SK-N-SH treated with all-trans-retinoic acid at 6 μM for 48 hours (cell line): ENCODE measurements around the gene DNAH1.

Experiments
- ATAC-seq: fragments of 200-7000 bp; cut with Tn5 transposase; 3 replicates; pipeline ENCODE4 v1.9.1; 2020; ENCODE audit warnings: mild to moderate bottlenecking, moderate library complexity
- ARNTL ChIP-seq: fragments of 450-650 bp; formaldehyde crosslinking; IDR thresholded peaks from 2 replicates; pipeline ENCODE4 v1.5.0; 2020; ENCODE audit warnings: low read depth, mild to moderate bottlenecking, moderate library complexity, borderline replicate concordance
- BACH2 ChIP-seq: fragments of 250-450 bp; sonication (Bioruptor Pico); IDR thresholded peaks from 2 replicates; pipeline ENCODE4 v1.9.0; 2021; ENCODE audit warnings: mild to moderate bottlenecking, borderline replicate concordance
- CSDC2 ChIP-seq: fragments of 250-450 bp; sonication (Bioruptor Pico); IDR thresholded peaks from 2 replicates; pipeline ENCODE4 v1.5.0; 2020; ENCODE audit warnings: mild to moderate bottlenecking, moderate library complexity
- ESRRG ChIP-seq: fragments of 250-450 bp; sonication (Bioruptor Pico); IDR thresholded peaks from 2 replicates; pipeline ENCODE4 v1.6.1; 2021; ENCODE audit warnings: mild to moderate bottlenecking
- GLIS3 ChIP-seq: fragments of 250-450 bp; sonication (Bioruptor Pico); IDR thresholded peaks from 2 replicates; pipeline ENCODE4 v1.5.0; 2020; ENCODE audit warnings: mild to moderate bottlenecking, moderate library complexity
- ISL1 ChIP-seq: fragments of 250-450 bp; sonication (Bioruptor Pico); IDR thresholded peaks from 2 replicates; pipeline ENCODE4 v2.1.2; 2022; ENCODE audit warnings: mild to moderate bottlenecking, moderate library complexity
- OSR1 ChIP-seq: fragments of 250-450 bp; sonication (Bioruptor Pico); IDR thresholded peaks from 2 replicates; pipeline ENCODE4 v1.8.0; 2022; ENCODE audit warnings: moderate library complexity, mild to moderate bottlenecking, inconsistent platforms
- PPARA ChIP-seq: fragments of 250-450 bp; sonication (Bioruptor Pico); IDR thresholded peaks from 2 replicates; pipeline ENCODE4 v1.5.0; 2020; ENCODE audit warnings: mild to moderate bottlenecking, borderline replicate concordance
- RARB ChIP-seq: fragments of 250-450 bp; sonication (Bioruptor Pico); IDR thresholded peaks from 2 replicates; pipeline ENCODE4 v1.8.0; 2021; ENCODE audit warnings: mild to moderate bottlenecking, moderate library complexity
- SNAI2 ChIP-seq: fragments of 250-450 bp; sonication (Bioruptor Pico); IDR thresholded peaks from 2 replicates; pipeline ENCODE4 v1.5.0; 2020; ENCODE audit warnings: mild to moderate bottlenecking, moderate library complexity
- TCF4 ChIP-seq: fragments of 250-450 bp; sonication (Bioruptor Pico); IDR thresholded peaks from 2 replicates; pipeline ENCODE4 v1.8.0; 2021; ENCODE audit warnings: mild to moderate bottlenecking, moderate library complexity, borderline replicate concordance
- TOX ChIP-seq: fragments of 250-450 bp; sonication (Bioruptor Pico); IDR thresholded peaks from 2 replicates; pipeline ENCODE4 v1.8.0; 2021; ENCODE audit warnings: mild to moderate bottlenecking, moderate library complexity, borderline replicate concordance
- ZC3H10 ChIP-seq: fragments of 250-450 bp; sonication (Bioruptor Pico); IDR thresholded peaks from 2 replicates; pipeline ENCODE4 v1.5.1; 2021; ENCODE audit warnings: mild to moderate bottlenecking, moderate library complexity
- ZFP3 ChIP-seq: fragments of 250-450 bp; sonication (Bioruptor Pico); IDR thresholded peaks from 2 replicates; pipeline ENCODE4 v1.5.0; 2020; ENCODE audit warnings: mild to moderate bottlenecking, moderate library complexity
- ZFP30 ChIP-seq: fragments of 450-650 bp; formaldehyde crosslinking; IDR thresholded peaks from 2 replicates; pipeline ENCODE4 v1.5.0; 2022; ENCODE audit warnings: mild to moderate bottlenecking, moderate library complexity
- ZNF565 ChIP-seq: fragments of 450-650 bp; formaldehyde crosslinking; conservative IDR thresholded peaks from 2 replicates; pipeline ENCODE4 v1.5.0; 2020; ENCODE audit warnings: low read depth, mild to moderate bottlenecking, moderate library complexity
- ZNF70 ChIP-seq: fragments of 450-650 bp; formaldehyde crosslinking; IDR thresholded peaks from 2 replicates; pipeline ENCODE4 v1.5.0; 2020; ENCODE audit warnings: mild to moderate bottlenecking, moderate library complexity
- ZNF8 ChIP-seq: fragments of 450-650 bp; formaldehyde crosslinking; IDR thresholded peaks from 2 replicates; pipeline ENCODE4 v1.5.0; 2020; ENCODE audit warnings: mild to moderate bottlenecking, moderate library complexity
- TF ChIP-seq, protein P1 (sequence below): fragments of 250-450 bp; sonication (Bioruptor Pico); IDR thresholded peaks from 2 replicates; pipeline ENCODE4 v1.5.1; 2021; ENCODE audit warnings: mild to moderate bottlenecking, moderate library complexity
- TF ChIP-seq, protein P2 (sequence below): fragments of 250-450 bp; sonication (Bioruptor Pico); IDR thresholded peaks from 2 replicates; pipeline ENCODE4 v1.8.0; 2021; ENCODE audit warnings: low read depth, mild to moderate bottlenecking, moderate library complexity, borderline replicate concordance

The DNAH1 gene

DNA sequence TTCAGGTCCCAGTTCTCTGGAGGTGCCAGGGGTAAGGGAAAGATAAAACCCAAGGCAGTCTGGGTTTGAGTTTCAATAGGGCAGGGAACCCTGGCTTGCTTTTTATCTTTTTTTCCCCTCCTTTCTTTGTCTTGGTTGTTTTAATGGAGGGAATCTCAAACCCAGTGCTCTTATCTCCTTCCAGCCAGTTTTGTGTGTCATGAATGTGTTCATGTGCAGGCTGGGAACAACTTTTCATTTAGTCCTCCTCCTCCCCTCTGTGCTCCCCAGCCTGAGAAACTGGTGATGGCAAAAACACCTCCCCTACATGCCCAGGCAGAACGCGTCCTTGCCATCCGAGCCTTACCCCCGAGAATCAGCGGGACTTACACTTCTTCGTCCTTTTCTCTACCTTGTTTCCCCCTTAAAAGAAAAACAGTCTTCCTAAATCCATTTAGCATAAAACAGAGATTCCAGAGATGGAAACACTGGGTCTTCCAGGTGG, 117.9 kb downstream of the DNAH1 start:
- TF ChIP-seq OSR1 (CRISPR knock-in tag) = no peak
- TF ChIP-seq GLIS3 (CRISPR knock-in tag) = no peak
- TF ChIP-seq ZNF565 = no peak
- no peak for TF ChIP-seq ZFP3 (CRISPR knock-in tag)
- TF ChIP-seq PPARA (CRISPR knock-in tag) = no peak
- no peak for TF ChIP-seq ARNTL (CRISPR knock-in tag)
- TF ChIP-seq ZC3H10 = no peak
- TF ChIP-seq CSDC2 = no peak
- no peak for TF ChIP-seq ZNF8 (CRISPR knock-in tag)
- TF ChIP-seq, protein P1, sequence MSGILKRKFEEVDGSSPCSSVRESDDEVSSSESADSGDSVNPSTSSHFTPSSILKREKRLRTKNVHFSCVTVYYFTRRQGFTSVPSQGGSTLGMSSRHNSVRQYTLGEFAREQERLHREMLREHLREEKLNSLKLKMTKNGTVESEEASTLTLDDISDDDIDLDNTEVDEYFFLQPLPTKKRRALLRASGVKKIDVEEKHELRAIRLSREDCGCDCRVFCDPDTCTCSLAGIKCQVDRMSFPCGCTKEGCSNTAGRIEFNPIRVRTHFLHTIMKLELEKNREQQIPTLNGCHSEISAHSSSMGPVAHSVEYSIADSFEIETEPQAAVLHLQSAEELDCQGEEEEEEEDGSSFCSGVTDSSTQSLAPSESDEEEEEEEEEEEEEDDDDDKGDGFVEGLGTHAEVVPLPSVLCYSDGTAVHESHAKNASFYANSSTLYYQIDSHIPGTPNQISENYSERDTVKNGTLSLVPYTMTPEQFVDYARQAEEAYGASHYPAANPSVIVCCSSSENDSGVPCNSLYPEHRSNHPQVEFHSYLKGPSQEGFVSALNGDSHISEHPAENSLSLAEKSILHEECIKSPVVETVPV (CRISPR knock-in tag) = no peak
- TF ChIP-seq, protein P2, sequence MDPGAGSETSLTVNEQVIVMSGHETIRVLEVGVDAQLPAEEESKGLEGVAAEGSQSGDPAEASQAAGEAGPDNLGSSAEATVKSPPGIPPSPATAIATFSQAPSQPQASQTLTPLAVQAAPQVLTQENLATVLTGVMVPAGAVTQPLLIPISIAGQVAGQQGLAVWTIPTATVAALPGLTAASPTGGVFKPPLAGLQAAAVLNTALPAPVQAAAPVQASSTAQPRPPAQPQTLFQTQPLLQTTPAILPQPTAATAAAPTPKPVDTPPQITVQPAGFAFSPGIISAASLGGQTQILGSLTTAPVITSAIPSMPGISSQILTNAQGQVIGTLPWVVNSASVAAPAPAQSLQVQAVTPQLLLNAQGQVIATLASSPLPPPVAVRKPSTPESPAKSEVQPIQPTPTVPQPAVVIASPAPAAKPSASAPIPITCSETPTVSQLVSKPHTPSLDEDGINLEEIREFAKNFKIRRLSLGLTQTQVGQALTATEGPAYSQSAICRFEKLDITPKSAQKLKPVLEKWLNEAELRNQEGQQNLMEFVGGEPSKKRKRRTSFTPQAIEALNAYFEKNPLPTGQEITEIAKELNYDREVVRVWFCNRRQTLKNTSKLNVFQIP = no peak
- TF ChIP-seq BACH2 (CRISPR knock-in tag) = no peak
- TF ChIP-seq RARB (CRISPR knock-in tag) = no peak
- ATAC-seq = no peak

DNA sequence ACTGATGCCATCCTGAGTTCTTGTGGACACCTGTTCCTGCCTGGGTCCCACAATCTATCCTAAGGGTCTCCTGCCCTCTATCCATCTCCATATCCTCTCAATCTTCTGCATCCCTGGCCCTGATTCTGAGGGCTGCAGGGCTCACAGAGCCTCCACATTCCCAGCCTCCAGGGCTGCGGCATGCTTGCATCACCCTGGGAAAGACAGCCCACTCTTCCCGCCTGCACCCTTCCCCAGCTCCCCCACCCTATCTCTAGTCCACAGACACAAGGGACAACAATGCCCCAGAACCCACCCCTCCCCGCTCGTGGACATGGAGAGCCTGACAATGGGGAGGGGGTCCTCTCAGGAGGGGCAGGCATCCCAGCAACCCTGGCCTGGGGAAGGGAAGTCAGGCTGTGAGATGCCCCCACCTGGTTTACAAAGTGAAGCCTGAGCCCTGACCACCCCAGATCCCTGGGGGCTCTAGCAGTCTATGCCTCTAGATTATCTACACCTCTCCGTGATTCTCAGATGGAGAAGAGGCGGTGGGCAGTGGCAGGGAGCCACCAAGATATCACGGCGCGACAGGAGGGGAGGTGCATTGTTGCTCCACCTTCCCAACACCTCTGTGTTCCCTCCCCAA, 118.5 kb downstream of the DNAH1 start:
- no peak for ATAC-seq
- no peak for TF ChIP-seq CSDC2
- TF ChIP-seq, protein P2 = no peak
- TF ChIP-seq ZNF565 = no peak
- TF ChIP-seq TCF4 = no peak
- no peak for TF ChIP-seq ARNTL (CRISPR knock-in tag)
- no peak for TF ChIP-seq ZFP3 (CRISPR knock-in tag)
- no peak for TF ChIP-seq ZNF70 (CRISPR knock-in tag)
- no peak for TF ChIP-seq SNAI2 (CRISPR knock-in tag)
- no peak for TF ChIP-seq ZFP30
- no peak for TF ChIP-seq ESRRG
- no peak for TF ChIP-seq PPARA (CRISPR knock-in tag)
- no peak for TF ChIP-seq ISL1 (CRISPR knock-in tag)
- no peak for TF ChIP-seq RARB (CRISPR knock-in tag)
- no peak for TF ChIP-seq OSR1 (CRISPR knock-in tag)
- no peak for TF ChIP-seq TOX (CRISPR knock-in tag)
- no peak for TF ChIP-seq ZC3H10
- no peak for TF ChIP-seq BACH2 (CRISPR knock-in tag)
- TF ChIP-seq GLIS3 (CRISPR knock-in tag) = no peak

DNA sequence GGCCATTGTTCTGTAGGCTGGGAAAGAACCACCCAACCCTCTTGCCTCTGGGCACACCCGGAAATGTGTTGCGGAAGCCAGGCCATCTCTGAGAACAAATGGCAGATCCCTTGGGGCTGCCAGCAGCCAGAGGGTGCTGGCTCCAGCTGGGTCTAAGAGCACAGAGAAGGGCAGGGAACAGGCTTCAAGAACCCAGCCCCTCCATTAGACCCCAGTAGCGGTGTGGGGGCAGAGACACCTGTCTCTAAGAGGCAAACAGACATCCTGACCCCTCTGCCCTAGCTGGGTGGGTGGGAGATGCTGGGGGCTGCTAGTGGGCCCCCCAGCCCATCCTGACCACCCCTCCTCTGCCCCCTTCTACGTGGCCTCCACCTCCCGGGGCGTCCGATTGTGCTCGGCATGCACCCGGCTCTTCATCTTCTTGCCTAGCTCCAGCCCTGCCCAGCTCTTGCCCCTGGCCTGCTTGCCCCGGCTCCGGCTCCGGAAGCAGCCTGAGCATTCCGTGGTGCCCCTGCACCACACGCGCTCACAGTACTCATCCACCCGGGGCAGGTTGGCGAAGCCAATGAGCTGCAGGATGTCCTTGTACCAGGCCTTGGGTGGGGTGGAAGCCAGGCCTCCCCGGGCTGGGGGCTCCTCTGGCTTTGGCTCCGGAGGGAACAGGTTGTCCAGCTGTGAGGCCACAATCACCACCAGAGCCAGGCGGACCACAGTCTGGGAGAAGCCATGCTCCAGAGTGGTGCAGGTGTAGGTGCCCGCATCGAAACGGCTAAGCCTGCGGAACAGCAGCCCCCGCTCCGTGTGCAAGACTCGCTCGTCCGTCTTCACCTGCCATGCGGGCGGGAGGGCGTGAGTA, 119.4 kb downstream of the DNAH1 start:
- no peak for ATAC-seq
- TF ChIP-seq ZFP3 (CRISPR knock-in tag) (no peak), TCF4 (no peak), OSR1 (CRISPR knock-in tag) (no peak), ISL1 (CRISPR knock-in tag) (no peak), ZNF70 (CRISPR knock-in tag) (no peak), TOX (CRISPR knock-in tag) (no peak), CSDC2 (no peak), ESRRG (no peak), ZC3H10 (no peak), BACH2 (CRISPR knock-in tag) (no peak)
- TF ChIP-seq, protein P2 = no peak
